OCI-LY7 (cell line): Measurements from ENCODE around the gene TRPM2. TPM values are rescaled to one million over a fixed set of nuclear protein-coding genes. Genes with fewer than 3 reads are reported as not detected.

ENCODE experiments used
- BruUV-seq: library from RNA; stranded (reverse); fragments of 400-500 nt; replicated peaks from 2 replicates; lab custom pipeline; 2021; lab: Mats Ljungman, UMichigan
- CTCF ChIA-PET: fragments of 300-600 bp; sonication (Branson Sonifier 250); formaldehyde crosslinking; loops from one replicate; lab custom pipeline; 2022; ENCODE audit warnings: antibody characterized with exemption; ENCODE audit not compliant: unreplicated experiment; lab: Charles Lee
- POLR2A ChIA-PET: fragments of 300-600 bp; sonication (Branson Sonifier 250); formaldehyde crosslinking; loops from one replicate; lab custom pipeline; 2022; ENCODE audit warnings: antibody characterized with exemption; lab: Charles Lee
- DNase-seq: peaks from one replicate; pipeline ENCODE4 v3.0.0-alpha.2; 2015; ENCODE audit warnings: low spot score
- H2AFZ ChIP-seq: fragments of 200-600 bp; sonication (generic), shearing (Covaris generic); 2 replicates; pipeline ENCODE4 v1.6.1; 2014; ENCODE audit warnings: mild to moderate bottlenecking, antibody characterized with exemption, low read length, moderate library complexity
- H3K27ac ChIP-seq: fragments of 200-600 bp; sonication (generic); 2 replicates; pipeline ENCODE4 v1.5.1; 2014; ENCODE audit warnings: mixed run types, low read depth, mild to moderate bottlenecking, moderate library complexity, low read length, inconsistent platforms; ENCODE audit not compliant: poor library complexity, severe bottlenecking
- H3K36me3 ChIP-seq: fragments of 200-600 bp; sonication (generic); 2 replicates; pipeline ENCODE4 v1.6.1; 2014; ENCODE audit warnings: mild to moderate bottlenecking, antibody characterized with exemption, low read length, moderate library complexity, mixed read lengths; ENCODE audit not compliant: insufficient read depth
- H3K4me1 ChIP-seq: fragments of 200-600 bp; sonication (generic); 2 replicates; pipeline ENCODE4 v1.5.1; 2014; ENCODE audit warnings: mild to moderate bottlenecking, low read length; ENCODE audit not compliant: insufficient read depth, poor library complexity, severe bottlenecking
- H3K4me2 ChIP-seq: fragments of 200-600 bp; sonication (generic); 2 replicates; pipeline ENCODE4 v1.6.1; 2014; ENCODE audit warnings: mild to moderate bottlenecking, low read length
- H3K4me3 ChIP-seq: fragments of 200-600 bp; sonication (generic); 2 replicates; pipeline ENCODE4 v1.5.1; 2014; ENCODE audit warnings: mild to moderate bottlenecking, low read depth, low read length; ENCODE audit not compliant: poor library complexity, severe bottlenecking
- H3K79me2 ChIP-seq: fragments of 200-600 bp; sonication (generic); 2 replicates; pipeline ENCODE4 v1.6.1; 2016; ENCODE audit warnings: low read depth, mild to moderate bottlenecking, low read length, moderate library complexity, mixed read lengths; ENCODE audit not compliant: insufficient read depth
- H3K9me2 ChIP-seq: fragments of 200-600 bp; sonication (generic); 2 replicates; pipeline ENCODE4 v1.6.1; 2016; ENCODE audit warnings: mild to moderate bottlenecking, low read length, mixed read lengths; ENCODE audit not compliant: insufficient read depth
- H3K9me3 ChIP-seq: fragments of 200-600 bp; sonication (generic); 2 replicates; pipeline ENCODE4 v1.6.1; 2014; ENCODE audit warnings: mild to moderate bottlenecking, mixed run types, low read length, mixed read lengths
- H4K20me1 ChIP-seq: fragments of 200-600 bp; sonication (generic); 2 replicates; pipeline ENCODE4 v1.6.1; 2014; ENCODE audit warnings: mild to moderate bottlenecking, antibody characterized with exemption, low read length, moderate library complexity, mixed read lengths; ENCODE audit not compliant: insufficient read depth
- CTCF ChIP-seq: fragments of 200-600 bp; sonication (generic); conservative IDR thresholded peaks from 2 replicates; pipeline ENCODE4 v1.5.1; 2014; ENCODE audit warnings: mild to moderate bottlenecking, antibody characterized with exemption, low read length, moderate library complexity, mixed read lengths
- EZH2phosphoT487 ChIP-seq: fragments of 200-600 bp; sonication (generic); IDR thresholded peaks from 2 replicates; pipeline ENCODE4 v1.6.1; 2018; ENCODE audit warnings: low read depth, borderline replicate concordance, mild to moderate bottlenecking, mixed run types, antibody characterized with exemption, low read length, moderate library complexity, mixed read lengths
- intact Hi-C: fragments of 100-400 bp; cut with micrococcal nuclease; formaldehyde crosslinking; loops from one replicate; pipeline ENCODE4 v1.10.0; 2022; ENCODE audit not compliant: unreplicated experiment
- total RNA-seq, 2 experiments: library from RNA; depleted of rRNA in 1 of 2; stranded (reverse); fragments of >200 nt in 1 of 2; shearing (Covaris generic) in 1 of 2; gene quantifications; 2 replicates each; pipeline ENCODE4 v1.2.3, GENCODE V29; 2014 to 2022

Gene TRPM2
- total RNA-seq, 2 experiments from 2014 or later: 1.8 to 7.1 TPM

GRCh38 chr21:44328242-44328895 lies 25.1 kb upstream of the TRPM2 start:
- POLR2A ChIA-PET: no interaction called here
- H3K9me3 ChIP-seq: no peaks in the 10 kb centered on the region
- no peak for DNase-seq
- TF ChIP-seq CTCF (no peak), EZH2phosphoT487 (no peak)
- no peak overlapping the region for H3K27ac ChIP-seq
- H3K4me2 ChIP-seq: no peak overlapping the region
- intact Hi-C loops: no loop called here
- no peak overlapping the region for H3K4me3 ChIP-seq
- H3K79me2 ChIP-seq: no peaks in the 10 kb centered on the region
- no peaks in the 10 kb centered on the region for H3K9me2 ChIP-seq
- H2AFZ ChIP-seq: no peak overlapping the region
- H3K36me3 ChIP-seq: peaks cover 25% of the 10 kb centered on the region; the same call in 1 of the 2 replicates
- CTCF ChIA-PET: no interaction called here
- no TSS peak for BruUV-seq
- H3K4me1 ChIP-seq: no peaks in the 10 kb centered on the region
- no peaks in the 10 kb centered on the region for H4K20me1 ChIP-seq

DNA sequence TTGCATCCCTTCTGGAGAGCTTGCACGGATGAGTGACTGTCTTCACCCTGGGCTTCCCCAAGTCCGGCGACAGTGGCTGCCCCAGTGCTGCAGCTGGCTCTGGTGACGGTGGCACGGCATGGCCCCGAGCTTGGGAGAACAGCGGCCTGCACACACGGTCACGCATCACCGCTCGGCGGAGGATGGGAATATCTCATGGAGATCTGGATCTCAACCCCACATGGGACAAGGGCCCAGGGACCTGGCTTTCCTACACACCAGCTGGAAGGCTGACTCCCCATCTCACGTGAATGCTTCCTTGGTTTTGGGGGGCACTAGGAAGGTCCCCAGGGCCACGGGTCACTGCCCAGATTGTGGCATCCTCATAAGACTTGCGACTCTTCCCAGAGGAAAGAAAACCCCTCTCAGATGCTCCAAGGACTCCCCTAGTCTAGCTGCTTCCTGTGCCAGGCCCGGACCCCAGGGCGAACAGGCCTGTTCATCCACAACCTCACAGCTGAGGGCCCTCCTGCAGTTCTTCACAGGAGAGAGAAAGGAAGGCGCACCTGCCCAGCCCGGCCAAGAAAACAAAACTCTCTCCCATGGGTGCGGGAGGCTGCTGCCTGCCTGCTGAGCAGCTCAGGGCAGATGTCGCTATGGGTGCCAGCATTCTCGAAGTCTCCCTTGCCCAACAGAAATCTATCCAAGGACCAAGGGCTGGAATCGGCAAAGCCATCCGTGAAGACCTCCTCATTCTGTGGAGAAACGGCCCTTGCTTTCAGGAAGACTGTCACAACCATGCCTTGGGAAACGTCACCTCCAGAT lies 24.1 kb upstream of the TRPM2 start:
- no TSS peak for BruUV-seq
- H4K20me1 ChIP-seq: no peaks in the 10 kb centered on the region
- DNase-seq: no peak
- no peaks in the 10 kb centered on the region for H3K4me1 ChIP-seq
- no peak overlapping the region for H3K4me3 ChIP-seq
- no peaks in the 10 kb centered on the region for H3K79me2 ChIP-seq
- TF ChIP-seq EZH2phosphoT487 (no peak), CTCF (no peak)
- CTCF ChIA-PET: no interaction called here
- no peak overlapping the region for H2AFZ ChIP-seq
- POLR2A ChIA-PET: no interaction called here
- H3K36me3 ChIP-seq: peaks cover 17% of the 10 kb centered on the region; the same call in 1 of the 2 replicates
- no peaks in the 10 kb centered on the region for H3K9me3 ChIP-seq
- H3K9me2 ChIP-seq: no peaks in the 10 kb centered on the region
- no peak overlapping the region for H3K27ac ChIP-seq
- no peak overlapping the region for H3K4me2 ChIP-seq
- intact Hi-C loops: no loop called here
